K562 (cell line): ENCODE data around the gene NEMP1. TPM values are rescaled to one million over a fixed set of nuclear protein-coding genes. Genes with fewer than 3 reads are reported as not detected.
A peak's percentile ranks its signal among the peaks of the same experiment; 100 is the strongest.

Source experiments
- ARID1B ChIP-seq: fragments of 450-650 bp; IDR thresholded peaks from 2 replicates; pipeline ENCODE4 v1.6.1; 2016; ENCODE audit warnings: antibody characterized with exemption, mild to moderate bottlenecking, inconsistent platforms
- DPF2 ChIP-seq: fragments of 450-650 bp; IDR thresholded peaks from 2 replicates; pipeline ENCODE4 v1.6.1; 2016
- FOXM1 ChIP-seq, 2 experiments: fragments of 450-650 bp in 1 of 2; sonication (generic) in 1 of 2; formaldehyde crosslinking in 1 of 2; IDR thresholded peaks; 2 replicates each; pipeline versions ENCODE4 v1.6.1 to v1.9.0; 2017 to 2022; ENCODE audit warnings: low read depth in 2 of 2, mild to moderate bottlenecking in 2 of 2, missing genetic modification reagents in 1 of 2, moderate library complexity in 1 of 2
- GABPB1 ChIP-seq: sonication (generic); formaldehyde crosslinking; IDR thresholded peaks from 2 replicates; pipeline ENCODE4 v1.8.0; 2022; ENCODE audit warnings: mild to moderate bottlenecking, missing genetic modification reagents
- MGA ChIP-seq: fragments of 450-650 bp; IDR thresholded peaks from 2 replicates; pipeline ENCODE4 v1.6.1; 2016; ENCODE audit warnings: mild to moderate bottlenecking, moderate library complexity
- MNT ChIP-seq, 2 experiments: fragments of 450-650 bp; conservative IDR thresholded peaks; 2 replicates each; pipeline ENCODE4 v1.6.1; 2017; ENCODE audit warnings: mild to moderate bottlenecking in 2 of 2, moderate library complexity in 2 of 2
- PHTF2 ChIP-seq: fragments of 250-450 bp; sonication (Bioruptor Pico); IDR thresholded peaks from 2 replicates; pipeline ENCODE4 v1.5.0; 2021; ENCODE audit warnings: mild to moderate bottlenecking
- SIN3A ChIP-seq, 2 experiments: fragments of 150-350 bp in 1 of 2; IDR thresholded peaks; 2 replicates each; pipeline ENCODE4 v1.6.1; 2011 to 2016; ENCODE audit warnings: borderline replicate concordance in 2 of 2, low read depth in 2 of 2, low read length in 2 of 2, mild to moderate bottlenecking in 2 of 2, moderate library complexity in 2 of 2; ENCODE audit not compliant: control insufficient read depth in 1 of 2
- SMARCA4 ChIP-seq: fragments of 450-650 bp; IDR thresholded peaks from 2 replicates; pipeline ENCODE4 v1.6.1; 2016
- TCF3 ChIP-seq: sonication (generic); formaldehyde crosslinking; IDR thresholded peaks from 2 replicates; pipeline ENCODE4 v1.4.0; 2020; ENCODE audit warnings: mild to moderate bottlenecking, missing genetic modification reagents
- TFAP4 ChIP-seq: sonication (generic); formaldehyde crosslinking; IDR thresholded peaks from 2 replicates; pipeline ENCODE4 v1.8.0; 2022; ENCODE audit warnings: missing genetic modification reagents, mild to moderate bottlenecking, moderate library complexity, borderline replicate concordance
- ZC3H11A ChIP-seq: IDR thresholded peaks from 2 replicates; pipeline ENCODE4 v1.6.1; 2012; ENCODE audit warnings: low read depth, low read length, improper control_type of control experiment
- ZNF41 ChIP-seq: fragments of 250-450 bp; sonication (Bioruptor Pico); conservative IDR thresholded peaks from 2 replicates; pipeline ENCODE4 v1.4.0; 2020; ENCODE audit warnings: mild to moderate bottlenecking
- polyA plus RNA-seq, 8 experiments: library from polyadenylated mRNA; depleted of rRNA in 4 of 8; stranded (reverse) in 5 of 8; unstranded in 3 of 8; fragments of >200 nt; fragmentation: Nextera tagmentation in 2 of 8; fragmentation: Illumina TruSeq in 1 of 8; extraction: Ambion mirVana in 2 of 8; extraction: Trizol in 1 of 8; gene quantifications; 2 replicates each; pipeline versions ENCODE4 v1.2.1 to v1.2.3, GENCODE V29; 2011 to 2014; ENCODE audit warnings: inconsistent platforms in 1 of 8, missing spikeins in 1 of 8
- total RNA-seq, 7 experiments: library from RNA; depleted of rRNA in 6 of 7; stranded (reverse); fragments of >200 nt in 6 of 7; fragmentation: Illumina TruSeq in 2 of 7; extraction: Trizol in 2 of 7; gene quantifications; 2 replicates each; pipeline versions ENCODE4 v1.2.1 to v1.2.3, GENCODE V29; 2011 to 2021; ENCODE audit warnings: low replicate concordance in 1 of 7

NEMP1 gene
- total and polyA plus RNA-seq, 9 of the 15 experiments (the other 6 are each of a cell fraction or from before 2014, with no cell fraction given): 9.5 to 82.2 (median 41.2) TPM

- TF ChIP-seq DPF2 (peak; percentile 74; the same call in 1 of the 2 replicates), ARID1B (peak; percentile 80), GABPB1 (peak; percentile 50; the same call in 1 of the 2 replicates), MGA (peak; percentile 70), ZNF41 (CRISPR knock-in tag) (no peak), MNT (conservative IDR thresholded peaks at IDR 0.05) (peak in 1 of 2 experiments; percentile 49; a peak in 1 of 4 replicates), SIN3A (IDR thresholded peaks at IDR 0.05; ENCODE audit: borderline replicate concordance in 2 of 2, control insufficient read depth in 1 of 2, low read depth in 2 of 2, low read length in 2 of 2) (no peak), FOXM1 (IDR thresholded peaks at IDR 0.05; ENCODE audit: low read depth) (no peak), FOXM1 (CRISPR knock-in tag; IDR thresholded peaks at IDR 0.05; ENCODE audit: low read depth) (no peak), TFAP4 (CRISPR knock-in tag) (peak; percentile 43; the same call in 1 of the 2 replicates), PHTF2 (CRISPR knock-in tag) (no peak), SMARCA4 (0 out of 2 replicates have a peak, but pooled peaks have one; percentile 34), ZC3H11A (no peak), TCF3 (CRISPR knock-in tag) (peak; percentile 81)
Observed at GRCh38 chr12:57101892-57102695, 23.5 kb upstream of the NEMP1 start (continued).
